Stimulated activated CD4-positive, alpha-beta T cell treated with anti-CD3 and anti-CD28 coated beads, Interleukin-2, amount 100 ng/mL, for 24 hours (primary cell): ENCODE results near the gene SYNE4.

Experiments
- DNase-seq, 2 donors: peaks; one replicate each; pipeline ENCODE4 v3.0.0-alpha.2; 2020

SYNE4 gene

GRCh38 chr19:36025541-36025940 lies 16.9 kb upstream of the SYNE4 start:
- DNase-seq, result no peak

DNA sequence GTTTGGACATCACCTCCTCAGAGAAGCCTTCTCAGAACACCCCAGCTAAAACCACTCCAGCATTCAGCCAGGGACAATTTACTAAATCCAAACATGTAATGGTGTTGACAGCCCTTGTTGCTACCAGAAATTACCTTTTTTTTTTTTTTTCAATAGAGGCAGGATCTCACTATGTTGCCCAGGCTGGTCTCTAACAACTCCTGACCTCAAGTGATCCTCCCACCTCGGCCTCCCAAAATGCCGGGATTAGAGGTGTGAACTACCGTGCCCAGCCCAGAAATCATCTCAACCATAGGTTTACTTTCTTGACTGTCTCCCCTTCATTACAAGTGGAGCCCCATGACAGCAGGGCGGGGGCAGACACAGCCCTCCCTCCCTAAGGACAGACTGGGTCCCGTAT lies 14.8 kb upstream of the SYNE4 start:
- DNase-seq, result no peak

- no peak for DNase-seq
These were observed 10.6 kb upstream of the SYNE4 start for GRCh38 chr19:36019061-36019670.

DNA sequence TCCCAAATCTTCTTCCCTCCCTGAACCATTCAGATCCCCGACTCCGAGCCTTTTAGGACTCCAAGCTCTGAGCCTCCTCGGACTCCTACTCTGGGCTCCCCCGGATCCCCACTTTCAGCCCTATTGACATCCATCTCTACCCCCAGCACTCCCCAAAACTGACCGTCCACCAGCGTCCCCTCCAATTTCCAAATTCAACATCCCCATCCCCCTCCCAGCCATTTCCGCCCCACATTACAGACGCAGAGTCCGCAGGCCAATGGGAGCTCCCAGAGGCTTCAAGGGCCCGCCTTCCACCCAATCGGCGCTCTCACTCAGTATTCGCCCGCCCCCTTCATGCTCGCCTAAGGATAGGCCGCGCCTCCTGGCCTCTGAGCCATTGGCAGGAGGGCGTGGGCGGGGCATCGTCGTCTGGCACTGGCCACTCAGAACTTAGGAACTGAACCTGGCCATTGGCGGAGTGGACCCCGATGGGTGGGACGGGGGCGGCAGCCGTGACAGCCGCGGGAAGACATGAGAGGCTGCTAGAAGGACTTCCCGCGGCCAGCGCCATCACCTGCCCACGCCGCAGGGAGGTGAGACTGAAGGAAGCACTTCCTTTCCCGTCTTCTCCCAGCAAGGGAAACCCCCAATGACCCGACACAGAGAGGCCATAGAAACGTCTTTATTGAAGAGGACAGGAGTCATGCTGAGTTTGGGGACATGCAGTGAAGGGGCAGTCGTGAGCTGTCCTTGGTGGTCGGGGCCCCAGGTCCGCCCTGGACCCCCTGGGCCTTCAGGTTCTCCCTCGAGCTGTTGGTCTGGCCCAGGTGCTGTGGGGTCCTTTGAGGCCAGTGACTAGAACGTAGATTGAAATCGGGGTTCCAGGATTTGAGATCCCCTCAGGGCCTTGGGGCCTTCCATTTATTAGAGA lies 5.7 kb upstream of the SYNE4 start, which contains the start of gene ALKBH6:
Gene ALKBH6 (minus strand): TSS at position 202 of the 913 bp plus-strand sequence. CDS start 816 bp downstream, outside the sequence.
- DNase-seq, result peak; percentile 100

- no peak for DNase-seq
These were observed 4.8 kb upstream of the SYNE4 start for GRCh38 chr19:36013280-36014011.

DNA sequence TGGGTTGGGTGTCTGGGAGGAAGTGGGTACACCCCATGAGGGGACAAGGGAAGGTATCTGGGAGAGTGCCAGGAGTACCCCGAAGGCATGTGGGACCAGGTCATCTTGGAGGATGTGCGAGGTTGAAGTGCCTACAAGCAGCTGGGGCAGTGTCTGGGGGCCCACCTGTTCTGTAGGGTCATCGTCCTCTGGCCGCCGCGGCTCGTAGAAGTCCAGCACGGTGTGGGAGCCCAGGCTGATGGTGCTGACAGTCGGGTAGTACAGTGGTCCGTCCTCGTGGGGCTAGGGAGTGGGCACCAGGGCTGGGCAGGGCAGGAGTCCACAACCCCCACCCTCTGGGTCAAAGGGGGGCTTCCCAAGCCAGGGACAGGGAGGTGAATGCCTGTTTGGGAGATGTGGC lies 1.8 kb upstream of the SYNE4 start:
- no peak for DNase-seq

- no peak for DNase-seq
These were observed 1.2 kb upstream of the SYNE4 start for GRCh38 chr19:36009633-36010379.

DNA sequence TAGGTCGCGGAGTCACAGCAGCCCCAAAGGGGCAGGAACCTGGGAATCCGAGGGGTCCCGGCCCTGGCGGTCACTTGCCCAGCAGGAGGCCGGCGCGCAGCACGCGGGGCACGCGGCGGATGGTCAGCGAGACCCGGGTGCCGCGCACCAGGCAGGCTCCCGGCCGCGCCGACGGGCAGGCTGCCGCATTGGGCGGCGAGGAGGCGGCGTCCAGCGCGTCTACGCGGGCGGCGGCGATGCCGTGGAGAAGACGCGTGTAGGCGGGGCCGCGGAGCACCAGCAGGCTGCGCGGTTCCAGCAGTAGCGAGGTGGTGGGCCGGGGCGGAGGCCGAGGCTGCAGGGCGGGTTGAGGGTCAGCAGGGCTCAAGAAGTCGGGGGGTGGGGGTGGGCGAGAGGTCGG lies 607 bp upstream of the SYNE4 start:
- peak; percentile 52 to 72 for DNase-seq

DNA sequence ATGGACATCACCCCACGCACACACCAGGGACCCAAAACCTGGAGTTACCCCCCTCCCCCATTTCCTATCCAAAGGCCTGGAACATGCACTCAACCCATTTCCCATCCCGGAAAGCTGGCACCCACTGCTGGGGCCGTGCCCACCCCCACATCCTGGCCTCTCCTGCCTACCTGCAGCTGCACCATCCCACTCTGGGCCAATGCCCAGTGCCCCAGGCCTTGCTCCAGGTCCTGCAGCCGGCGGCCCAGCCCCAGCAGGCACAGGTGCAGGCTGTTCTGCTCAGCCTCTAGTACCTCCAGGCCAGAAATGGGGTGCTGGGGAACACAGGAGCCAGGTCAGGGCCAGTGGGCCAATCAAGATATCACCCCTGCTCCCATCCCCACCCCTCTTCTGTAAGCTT lies 1.7 kb downstream of the SYNE4 start:
- DNase-seq, result no peak

DNA sequence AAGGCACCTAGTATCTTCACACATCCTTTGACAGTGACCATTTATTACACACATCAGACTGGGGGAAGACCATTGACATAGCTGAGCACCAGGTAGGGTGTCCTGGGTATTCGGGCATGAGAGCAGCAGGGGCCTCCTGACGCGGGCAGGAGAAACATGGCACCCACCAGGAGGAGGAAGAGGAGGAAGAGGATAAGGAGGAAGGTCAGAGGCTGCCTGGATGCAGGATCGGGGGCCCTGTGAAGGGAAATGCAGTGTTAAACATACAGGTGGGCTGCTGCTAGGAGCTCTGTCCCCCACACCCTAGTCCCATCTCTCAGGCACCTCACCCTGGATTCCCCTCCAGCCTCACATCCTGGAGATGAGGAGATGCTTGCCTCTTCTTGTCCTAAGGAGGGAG lies 5.3 kb downstream of the SYNE4 start:
- DNase-seq, result no peak

GRCh38 chr19:36001605-36002004 lies 7.0 kb downstream of the SYNE4 start:
- DNase-seq, result no peak

DNA sequence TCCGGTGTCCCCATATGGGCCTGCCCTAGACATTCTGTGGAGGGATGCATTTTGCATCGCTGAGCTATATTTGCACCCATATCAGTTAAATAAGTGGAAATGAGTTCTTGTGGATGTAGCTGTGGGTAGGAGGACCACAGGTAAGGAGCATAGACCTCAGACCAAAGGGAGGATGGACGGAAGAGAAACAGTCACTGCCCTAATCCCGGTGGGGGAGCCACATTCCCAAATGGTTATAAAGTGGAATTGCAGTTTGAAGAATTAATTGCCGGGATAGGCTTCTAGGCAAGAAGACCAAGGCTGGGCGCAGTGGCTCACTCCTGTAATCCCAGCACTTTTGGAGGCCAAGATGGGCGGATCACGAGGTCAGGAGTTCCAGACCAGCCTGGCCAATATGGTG lies 11.8 kb downstream of the SYNE4 start:
- no peak for DNase-seq

DNA sequence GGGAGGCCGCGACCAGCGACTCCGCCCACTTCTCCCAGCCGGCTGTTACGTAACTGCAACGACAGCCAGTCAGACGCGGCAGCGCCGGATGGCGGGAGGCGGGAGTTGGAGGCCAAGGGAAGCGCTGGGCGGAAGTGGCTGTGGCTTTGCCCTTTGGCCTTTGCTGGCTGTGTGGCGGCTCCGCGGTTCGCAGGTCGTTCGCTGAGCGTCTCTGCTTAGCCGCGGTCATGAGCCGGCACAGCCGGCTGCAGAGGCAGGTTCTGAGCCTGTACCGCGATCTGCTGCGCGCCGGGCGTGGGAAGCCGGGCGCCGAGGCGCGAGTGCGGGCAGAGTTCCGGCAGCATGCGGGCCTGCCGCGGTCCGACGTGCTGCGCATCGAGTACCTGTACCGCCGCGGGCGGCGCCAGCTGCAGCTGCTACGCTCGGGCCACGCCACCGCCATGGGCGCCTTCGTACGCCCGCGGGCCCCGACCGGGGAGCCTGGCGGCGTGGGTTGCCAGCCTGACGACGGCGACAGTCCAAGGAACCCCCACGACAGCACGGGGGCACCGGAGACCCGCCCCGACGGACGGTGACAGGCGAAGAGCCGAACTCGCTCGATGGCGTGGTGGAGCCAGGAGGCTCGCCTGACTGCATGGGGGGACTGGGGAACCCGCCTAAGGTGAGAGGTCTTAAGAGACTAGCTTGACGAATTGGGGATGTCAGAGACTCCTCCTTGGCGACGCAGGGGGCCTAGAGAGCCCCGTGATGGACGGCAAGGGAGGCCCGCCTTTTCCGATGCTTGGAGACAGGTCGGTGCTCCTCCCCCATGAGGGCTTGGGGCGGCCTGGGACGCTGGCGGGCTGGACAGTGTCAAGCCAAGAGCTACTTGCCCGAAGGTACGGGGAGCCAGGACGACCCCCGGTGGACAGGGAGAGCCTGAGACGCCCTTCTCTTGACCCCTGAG lies 13.3 kb downstream of the SYNE4 start, which contains the start of gene SDHAF1:
Gene SDHAF1 (plus strand): TSS at position 141 of the 946 bp plus-strand sequence. CDS start 87 bp downstream, at position 228.
- peak; percentile 95 to 98 for DNase-seq

GRCh38 chr19:35993923-35994598 lies 14.6 kb downstream of the SYNE4 start:
- DNase-seq, result no peak

DNA sequence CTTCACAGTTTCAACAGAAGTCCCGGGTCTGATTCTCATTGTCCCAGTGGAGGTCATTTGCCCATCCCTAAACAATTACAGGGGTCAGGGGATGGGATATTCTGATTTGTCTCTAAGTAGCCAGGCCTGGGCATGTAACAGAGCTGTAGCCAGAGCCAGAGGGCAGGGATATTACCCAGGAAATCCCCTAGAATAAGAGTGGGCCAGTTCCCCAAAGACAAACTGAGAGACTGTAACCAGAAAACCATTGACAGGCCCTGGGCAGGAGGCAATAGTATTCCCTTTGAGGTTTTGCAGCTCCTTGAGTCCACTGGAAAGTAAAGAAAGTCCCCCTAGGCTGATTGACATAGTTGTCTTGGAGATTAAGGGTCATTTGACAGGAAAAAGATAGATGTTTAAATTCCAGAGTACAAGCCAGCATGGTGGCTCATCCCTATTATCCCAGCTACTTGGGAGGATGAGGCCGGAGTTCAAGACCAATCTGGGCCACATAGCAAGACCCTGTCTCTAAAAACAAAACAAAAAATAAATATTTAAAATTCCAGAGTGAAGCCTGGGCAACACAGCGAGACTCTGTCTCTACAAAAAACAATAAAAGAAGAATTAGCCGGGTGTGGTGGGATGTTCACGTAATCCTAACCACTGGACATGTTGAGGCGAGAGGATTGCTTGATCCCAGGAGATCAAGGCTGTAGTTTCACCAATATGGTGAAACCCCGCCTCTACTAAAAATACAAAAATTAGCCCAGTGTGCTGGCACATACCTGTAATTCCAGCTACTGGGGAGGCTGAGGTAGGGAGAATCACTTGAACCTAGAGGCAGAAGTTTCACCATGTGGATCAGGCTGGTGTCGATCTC lies 15.5 kb downstream of the SYNE4 start:
- no peak for DNase-seq

DNA sequence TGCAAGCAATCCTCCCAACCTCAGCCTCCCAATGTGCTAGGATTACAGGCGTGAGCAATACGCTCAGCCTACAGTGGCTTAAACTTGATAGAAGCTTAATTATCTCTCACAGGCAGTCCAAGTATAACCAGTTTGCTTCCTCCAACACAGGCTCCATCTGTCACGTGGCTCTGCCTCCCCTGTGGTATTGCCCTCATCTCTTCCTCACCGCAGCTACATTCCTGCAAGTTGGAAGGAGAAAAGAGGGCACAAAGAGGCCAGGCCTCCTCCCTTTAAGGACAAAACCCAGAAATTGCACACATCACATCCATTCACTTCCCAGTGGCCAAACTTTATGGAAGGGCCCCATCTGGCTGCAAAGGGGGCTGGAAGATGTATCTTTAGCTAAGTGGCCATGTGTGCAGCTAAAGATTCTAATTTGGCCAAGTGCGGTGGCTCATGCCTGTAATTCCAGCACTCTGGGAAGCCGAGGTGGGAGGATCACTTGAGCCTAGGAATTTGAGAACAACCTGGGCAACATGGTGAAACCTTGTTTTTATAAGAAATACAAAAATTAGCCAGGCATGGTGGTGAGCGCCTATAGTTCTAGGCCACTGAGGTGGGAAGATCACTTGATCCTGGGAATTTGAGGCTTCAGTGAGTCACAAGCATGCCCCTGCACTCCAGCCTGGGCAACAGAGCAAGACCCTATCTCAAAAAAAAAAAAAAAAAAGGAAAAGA lies 16.7 kb downstream of the SYNE4 start:
- DNase-seq, result no peak

GRCh38 chr19:35990771-35991730 lies 17.6 kb downstream of the SYNE4 start:
- DNase-seq, result no peak

DNA sequence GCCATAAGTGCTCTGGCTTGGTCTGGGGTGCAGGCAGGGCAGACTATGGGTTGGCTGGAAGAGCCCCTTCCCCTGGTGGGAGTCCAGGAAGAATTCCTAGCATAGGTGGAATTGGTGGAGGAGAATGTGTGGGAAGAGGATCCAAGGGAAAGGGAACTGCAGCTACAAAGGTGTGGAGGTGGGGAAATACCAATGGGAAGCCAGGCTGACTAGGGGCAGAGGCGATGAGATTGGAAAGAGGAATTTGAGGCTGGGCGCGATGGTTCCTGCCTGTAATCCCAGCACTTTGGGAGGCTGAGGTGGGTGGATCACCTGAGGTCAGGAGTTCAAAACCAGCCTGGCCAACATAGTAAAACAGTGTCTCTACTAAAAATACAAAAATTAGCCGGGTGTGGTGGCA lies 18.5 kb downstream of the SYNE4 start:
- no peak for DNase-seq
